H4 (cell line): Measurements from ENCODE around the gene IWS1. TPM values are rescaled to one million over a fixed set of nuclear protein-coding genes. Genes with fewer than 3 reads are reported as not detected.
"Not testable (repeated sequence)": the region's sequence is repeated elsewhere in the genome, so short reads cannot be mapped to it uniquely, and the experiment has no call there.

ENCODE experiments used
- DNase-seq: peaks from one replicate; pipeline ENCODE4 v3.0.0-alpha.2; 2015; ENCODE audit warnings: low spot score
- total RNA-seq: library from RNA; depleted of rRNA; stranded (reverse); fragments of >200 nt; shearing (Covaris generic); gene quantifications from 2 replicates; pipeline ENCODE4 v1.2.3, GENCODE V29; 2014

Gene IWS1
- total RNA-seq, 1 experiment from 2014 or later: 41.2 TPM

GRCh38 chr2:127528487-127528886 is 2.2 kb upstream of the IWS1 start:
- DNase-seq: no peak

DNA sequence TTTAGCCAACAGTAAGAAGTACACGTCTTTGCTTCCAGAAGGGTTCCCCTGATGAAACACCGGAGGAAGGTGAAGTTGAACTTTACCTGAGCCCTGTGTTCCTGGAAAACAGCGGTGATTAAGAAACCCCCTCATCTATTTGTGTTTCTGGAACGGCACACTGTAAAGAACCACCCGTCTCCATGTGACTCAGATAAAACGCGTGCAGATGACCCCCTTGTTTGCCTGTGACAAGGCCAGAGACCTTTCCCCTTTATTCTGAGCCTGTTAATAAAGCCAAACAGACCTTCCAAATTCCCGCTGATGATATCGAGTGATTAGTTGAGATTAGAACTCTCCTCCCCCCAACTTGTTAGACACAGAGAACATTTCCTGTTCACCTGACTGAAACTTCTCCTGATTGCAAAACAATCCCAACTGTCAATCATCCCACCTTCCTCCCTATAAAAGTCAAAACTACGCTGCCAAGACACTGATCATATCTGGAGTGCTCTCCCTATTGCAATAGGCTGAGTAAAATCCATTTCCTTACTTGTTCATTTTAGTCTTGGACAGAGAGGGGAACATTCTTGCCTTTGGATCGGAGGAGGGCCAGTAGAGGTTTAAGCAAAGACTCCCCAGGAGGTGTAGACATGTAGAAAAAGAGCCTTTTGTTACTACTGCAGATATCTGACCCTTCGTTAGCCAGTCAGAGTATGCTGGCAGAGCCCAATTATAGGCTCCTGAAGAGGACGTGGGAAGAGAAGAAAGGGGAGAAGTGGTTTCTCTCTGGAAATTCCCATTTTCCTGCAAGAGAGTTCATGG is 914 bp upstream of the IWS1 start:
- DNase-seq: no peak

DNA sequence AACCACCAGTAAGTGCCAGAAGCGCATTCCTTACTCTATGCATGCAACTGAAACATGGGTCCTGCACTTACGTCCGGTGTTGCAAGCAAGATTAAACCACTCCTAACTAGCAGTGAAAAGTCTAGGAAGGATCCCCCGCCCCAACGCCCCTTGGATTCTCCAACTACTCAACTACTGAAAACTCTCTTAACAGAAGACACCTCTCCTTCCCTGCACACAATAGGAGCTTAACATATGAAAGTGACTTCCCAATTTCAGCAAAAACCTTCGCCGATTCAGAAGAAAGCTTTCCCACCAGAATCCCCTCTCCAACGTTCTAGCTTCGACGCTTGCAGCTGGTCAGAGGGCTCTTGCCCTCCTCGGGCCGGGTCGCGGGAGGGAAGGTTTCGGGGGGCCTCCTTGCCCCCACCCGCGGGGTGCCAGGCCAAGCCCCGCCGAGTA is 578 bp downstream of the IWS1 start:
- DNase-seq: no peak

DNA sequence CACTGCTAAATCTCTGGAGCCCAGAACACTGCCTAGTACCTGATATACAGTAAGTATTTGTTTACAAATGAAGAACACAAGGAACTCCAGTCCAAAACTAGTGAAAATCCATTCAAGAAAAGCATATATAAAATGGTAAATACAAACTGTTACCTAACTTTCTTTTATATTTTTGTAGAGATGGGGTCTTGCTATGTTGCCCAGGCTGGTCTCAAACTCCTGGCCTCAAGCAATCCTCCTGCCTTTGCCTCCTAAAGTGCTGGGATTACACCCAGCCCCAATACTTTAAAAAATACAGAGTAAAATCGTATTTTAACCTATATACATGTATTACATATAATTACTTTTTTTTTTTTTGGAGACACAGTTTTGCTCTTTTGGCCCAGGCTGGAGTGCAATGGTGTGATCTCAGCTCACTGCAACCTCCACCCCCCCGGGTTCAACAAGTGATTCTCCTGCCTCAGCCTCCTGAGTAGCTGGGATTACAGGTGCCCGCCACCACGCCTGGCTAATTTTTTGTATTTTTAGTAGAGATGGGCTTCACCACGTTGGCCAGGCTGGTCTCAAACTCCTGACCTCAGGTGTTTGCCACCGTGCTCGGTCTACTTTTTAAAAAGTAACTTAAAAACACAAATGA is 2.0 kb downstream of the IWS1 start:
- DNase-seq: not testable (repeated sequence)

- DNase-seq: no peak
These were observed 2.9 kb downstream of the IWS1 start for GRCh38 chr2:127523269-127523939.

GRCh38 chr2:127520424-127520823 is 5.9 kb downstream of the IWS1 start:
- no peak for DNase-seq

GRCh38 chr2:127517465-127517864 is 8.8 kb downstream of the IWS1 start:
- no peak for DNase-seq

DNA sequence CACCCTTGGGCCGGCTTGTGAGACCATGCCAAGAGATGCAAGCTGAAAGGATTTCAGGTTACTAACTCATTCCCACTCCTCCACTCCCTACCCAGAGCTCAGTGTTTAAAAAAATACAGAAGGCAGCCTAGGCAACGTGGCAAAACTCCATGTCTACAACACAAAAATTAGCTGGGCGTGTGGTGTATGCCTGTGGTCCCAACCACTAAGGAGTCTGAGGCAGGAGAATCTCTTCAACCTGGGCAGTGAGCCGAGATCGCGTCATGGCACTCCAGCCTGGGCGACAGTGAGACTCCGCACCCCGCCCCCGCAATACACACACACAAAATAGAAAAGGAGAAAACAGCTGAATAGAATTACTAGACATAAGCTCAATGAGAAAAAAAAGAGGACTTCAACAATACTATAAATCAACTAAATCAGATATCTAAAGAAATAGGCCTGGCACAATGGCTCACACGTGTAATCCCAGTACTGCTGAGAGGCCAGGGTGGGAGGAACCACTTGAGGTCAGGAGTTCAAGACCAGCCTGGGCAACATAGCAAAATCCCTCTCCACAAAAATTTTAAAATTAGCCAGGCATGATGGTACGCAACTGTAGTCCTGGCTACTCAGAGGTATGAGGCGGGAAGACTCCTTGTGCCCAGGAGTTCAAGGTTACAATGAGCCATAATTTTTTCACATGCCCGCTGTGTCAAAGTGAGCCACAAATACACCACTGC is 10.1 kb downstream of the IWS1 start:
- no peak for DNase-seq

- DNase-seq: no peak
These were observed 10.8 kb downstream of the IWS1 start for GRCh38 chr2:127515383-127515915.

GRCh38 chr2:127514485-127514884 is 11.8 kb downstream of the IWS1 start:
- no peak for DNase-seq

DNA sequence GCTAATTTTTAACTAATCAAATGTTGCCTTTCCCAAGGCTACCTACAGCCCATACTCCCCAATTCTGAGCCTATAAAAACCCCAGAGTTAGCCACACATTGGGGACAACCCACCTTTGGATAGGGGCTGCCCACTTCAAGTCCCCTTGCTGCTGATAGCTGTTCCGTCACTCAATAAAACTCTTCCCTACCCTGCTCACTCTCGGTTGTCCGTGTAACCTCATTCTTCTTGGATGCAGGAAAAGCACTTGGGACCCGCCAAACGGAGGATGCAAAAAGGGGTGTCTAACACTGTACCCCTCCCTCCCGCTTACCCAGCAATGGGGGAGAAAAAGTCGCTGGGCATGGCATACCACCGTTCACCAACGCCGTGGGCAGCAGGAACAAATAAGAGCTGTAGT is 12.2 kb downstream of the IWS1 start:
- no peak for DNase-seq

- DNase-seq: no peak
These were observed 13.9 kb downstream of the IWS1 start for GRCh38 chr2:127512362-127512761.

DNA sequence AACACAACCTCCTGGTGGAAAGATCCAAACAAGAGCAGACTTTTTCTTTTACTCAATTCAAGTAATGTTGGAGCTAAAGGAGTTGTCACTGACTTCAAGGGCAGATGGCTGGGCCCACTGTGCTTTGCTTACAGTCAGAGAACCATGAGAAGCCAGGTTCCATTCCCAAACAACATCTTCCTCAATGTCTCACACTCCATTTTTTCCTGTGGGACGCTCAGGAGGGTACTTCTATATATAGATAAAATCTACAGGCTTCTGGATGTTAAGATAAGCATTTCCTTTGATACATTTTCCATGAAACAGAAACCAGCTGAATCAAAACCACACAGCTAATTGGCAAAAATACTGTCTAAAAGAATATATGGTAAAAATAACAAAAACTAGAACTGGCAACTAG is 14.4 kb downstream of the IWS1 start:
- no peak for DNase-seq

- no peak for DNase-seq
These were observed 15.1 kb downstream of the IWS1 start for GRCh38 chr2:127511090-127511695.

- no peak for DNase-seq
These were observed 16.2 kb downstream of the IWS1 start for GRCh38 chr2:127510073-127510472.

DNA sequence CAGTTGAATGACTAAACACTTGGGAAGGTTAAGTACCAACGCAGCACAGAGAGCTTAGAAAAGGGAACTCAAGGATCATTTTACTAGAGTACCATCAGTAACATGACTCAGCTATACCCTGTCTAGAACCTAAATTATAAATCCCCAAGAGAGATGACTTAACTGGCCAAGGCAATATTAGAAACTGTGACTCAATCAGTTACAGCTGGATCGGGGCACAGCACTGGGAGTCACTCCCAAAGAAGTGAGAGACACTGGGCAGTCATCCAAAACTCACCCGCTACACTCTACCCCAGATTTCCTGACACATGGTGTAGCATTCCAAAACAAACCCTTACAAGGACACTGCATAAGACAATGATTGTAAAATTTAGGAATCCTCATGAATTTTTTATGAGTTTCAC is 17.7 kb downstream of the IWS1 start:
- DNase-seq: peak; percentile 96

DNA sequence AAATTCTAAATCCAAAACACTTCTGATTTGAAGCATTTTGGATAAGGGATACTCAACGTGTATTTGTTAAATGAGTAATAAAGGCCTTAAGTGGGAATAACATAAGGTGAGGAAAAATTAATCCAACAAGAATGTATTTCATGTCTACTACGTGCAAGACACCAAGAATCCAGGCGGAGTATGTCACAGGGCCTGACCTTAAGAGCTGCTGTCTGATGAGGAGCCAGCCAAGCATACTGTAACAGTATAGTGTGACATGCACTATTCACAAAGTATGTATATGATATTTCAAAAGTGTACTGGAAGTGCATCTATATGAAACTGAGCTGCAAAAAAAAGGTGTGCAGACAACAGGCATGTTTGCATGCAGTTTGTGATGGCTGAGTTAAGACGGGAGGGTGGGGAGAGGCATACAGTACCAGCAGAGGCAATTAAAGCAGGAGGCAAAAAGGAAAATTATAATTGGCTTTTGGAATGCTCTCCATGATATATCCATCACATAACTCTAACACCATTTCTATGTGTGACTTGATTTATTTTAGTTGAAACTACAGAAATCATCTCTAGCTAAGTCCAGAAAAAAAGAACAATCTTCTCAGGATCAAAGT is 18.2 kb downstream of the IWS1 start:
- no peak for DNase-seq

DNA sequence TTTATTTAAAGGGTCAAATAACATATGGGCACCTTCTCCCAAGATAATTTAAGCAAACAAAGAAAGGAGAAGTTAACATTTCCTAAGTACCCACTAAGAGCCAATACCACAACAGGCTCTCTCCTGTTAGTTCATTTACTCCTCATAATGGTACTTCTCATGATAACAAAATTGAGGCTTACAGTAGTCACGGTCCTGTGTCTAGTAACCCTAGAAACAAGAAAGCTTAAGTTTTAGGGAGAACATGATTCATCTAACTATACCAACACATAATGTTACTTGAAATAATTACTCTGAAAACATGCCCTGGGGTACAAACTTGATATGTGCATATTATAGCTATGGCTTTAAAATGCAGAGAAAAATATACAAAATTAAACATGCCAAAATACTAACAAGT is 19.8 kb downstream of the IWS1 start:
- DNase-seq: no peak

GRCh38 chr2:127504552-127505430 is 21.5 kb downstream of the IWS1 start:
- no peak for DNase-seq

- no peak for DNase-seq
These were observed 22.8 kb downstream of the IWS1 start for GRCh38 chr2:127503491-127503890.
